Measurements from ENCODE around the gene LRRK1.

The LRRK1 gene

DNA sequence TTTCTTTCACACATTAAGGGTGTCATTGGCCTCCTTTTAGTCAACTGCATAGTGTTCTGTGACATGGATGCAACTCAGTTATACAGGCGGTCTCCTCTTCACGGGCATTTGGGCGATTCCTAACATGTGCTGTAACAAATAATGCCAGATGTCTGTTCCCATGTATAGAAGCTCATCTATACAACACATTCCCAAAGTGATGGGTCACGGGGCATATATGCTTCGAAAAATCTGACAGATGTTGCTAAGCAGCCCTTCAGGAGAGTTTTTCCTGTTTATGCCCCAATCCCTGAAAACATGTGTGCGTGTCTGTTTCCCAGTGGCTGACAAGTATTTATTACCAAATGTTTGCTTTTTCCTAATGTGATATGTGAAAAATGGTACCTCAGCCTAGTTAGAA is 25.8 kb downstream of the LRRK1 start:
- TF ChIP-seq GATA1 (IDR thresholded peaks at IDR 0.05; ENCODE audit: low read depth, low read length) (no peak), POLR2A (IDR thresholded peaks at IDR 0.05; ENCODE audit: low read length) (no peak)

DNA sequence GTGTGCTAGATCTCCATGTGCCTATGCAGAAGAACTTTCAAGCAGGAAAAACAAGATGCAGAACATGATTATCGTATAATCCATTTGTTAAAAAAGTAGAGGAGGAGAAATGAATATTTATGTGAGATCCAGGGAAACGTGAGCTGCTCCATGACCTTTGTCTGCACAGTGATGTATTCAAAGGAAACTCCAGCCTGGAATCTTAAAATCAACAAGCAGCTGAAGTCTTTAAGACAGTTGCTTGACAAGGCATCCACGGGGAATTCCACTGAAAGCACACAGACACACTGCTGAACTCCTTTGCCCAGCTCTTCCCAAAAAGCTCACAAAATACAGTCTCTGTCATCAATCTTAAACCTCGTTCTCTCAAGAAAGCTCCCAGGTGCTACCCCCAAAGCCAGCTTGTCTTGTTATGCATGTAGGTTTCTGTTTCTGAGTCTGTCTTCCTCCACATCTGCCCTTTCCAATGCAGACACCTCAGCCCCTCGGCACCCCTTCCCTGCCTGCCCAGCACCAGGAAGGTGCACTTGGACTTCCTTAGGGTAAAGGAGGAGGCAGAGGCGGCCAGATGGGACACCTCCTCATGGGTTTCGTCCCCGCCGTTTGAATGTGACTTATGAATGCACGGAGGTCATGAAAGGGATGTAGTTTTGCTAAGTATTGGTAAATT is 28.7 kb downstream of the LRRK1 start:
- DNase-seq: no peak
- TF ChIP-seq POLR2A (IDR thresholded peaks at IDR 0.05; ENCODE audit: low read length) (no peak), GATA1 (IDR thresholded peaks at IDR 0.05; ENCODE audit: low read depth, low read length) (no peak)

More for the DNA sequence above, 25.8 kb downstream of the LRRK1 start:
- DNase-seq: no peak

DNA sequence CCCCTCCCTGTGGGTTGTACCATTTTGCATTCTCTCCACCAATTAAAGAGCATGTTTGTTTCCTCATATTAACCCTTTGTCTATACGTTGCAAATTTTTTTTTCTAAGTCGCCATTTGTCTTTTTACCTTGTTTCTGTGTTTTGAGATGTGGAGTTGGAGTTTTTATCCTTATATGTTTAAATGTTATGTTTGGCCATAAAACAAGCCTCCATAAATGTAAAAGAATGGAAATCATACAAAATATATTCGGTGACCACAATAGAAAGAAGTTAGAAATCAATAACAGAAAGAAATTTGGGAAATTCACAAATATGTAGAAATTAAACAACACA is 29.2 kb downstream of the LRRK1 start:
- TF ChIP-seq POLR2A (IDR thresholded peaks at IDR 0.05; ENCODE audit: low read length) (no peak), GATA1 (IDR thresholded peaks at IDR 0.05; ENCODE audit: low read depth, low read length) (no peak)

DNA sequence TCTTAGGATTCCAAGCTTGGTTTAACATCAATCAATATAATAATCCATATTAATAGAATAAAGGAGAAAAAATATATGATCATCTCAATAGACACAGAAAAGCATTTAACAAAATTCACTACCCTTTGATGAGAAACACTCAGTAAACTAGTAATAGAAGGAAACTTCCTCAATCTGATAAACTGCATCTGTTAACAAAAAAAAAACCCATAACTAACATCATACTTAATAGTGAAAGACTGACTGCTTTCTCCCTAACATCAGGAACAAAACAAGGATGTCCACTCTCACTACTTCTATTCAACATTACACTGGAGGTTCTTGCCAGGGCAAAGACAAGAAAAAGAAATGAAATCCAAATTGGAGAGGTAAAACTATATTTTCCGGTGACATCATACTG is 30.5 kb downstream of the LRRK1 start:
- TF ChIP-seq GATA1 (IDR thresholded peaks at IDR 0.05; ENCODE audit: low read depth, low read length): no peak
- TF ChIP-seq POLR2A (IDR thresholded peaks at IDR 0.05; ENCODE audit: low read length): no peak
- DNase-seq: no peak

More for the DNA sequence above, 29.2 kb downstream of the LRRK1 start:
- no peak for DNase-seq

DNA sequence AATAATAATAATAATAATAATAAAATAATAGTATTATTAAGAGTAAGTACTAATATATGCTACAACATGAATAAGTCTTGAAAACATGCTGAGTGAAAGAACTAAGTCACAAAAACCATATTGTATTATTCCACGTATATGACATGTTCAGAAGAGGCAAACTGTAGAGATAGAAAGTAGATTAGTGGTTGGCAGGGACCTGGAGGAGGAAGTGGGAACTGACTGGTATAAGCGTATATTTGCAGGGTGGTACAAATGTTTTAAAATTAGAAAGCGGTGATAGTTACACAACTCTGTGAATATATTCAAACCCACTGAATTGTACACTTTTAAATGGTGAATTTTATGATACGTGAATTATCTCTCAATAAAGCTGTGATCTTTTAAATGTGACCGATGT is 32.8 kb downstream of the LRRK1 start:
- DNase-seq: no peak
- TF ChIP-seq GATA1 (IDR thresholded peaks at IDR 0.05; ENCODE audit: low read depth, low read length) (no peak), POLR2A (IDR thresholded peaks at IDR 0.05; ENCODE audit: low read length) (no peak)

DNA sequence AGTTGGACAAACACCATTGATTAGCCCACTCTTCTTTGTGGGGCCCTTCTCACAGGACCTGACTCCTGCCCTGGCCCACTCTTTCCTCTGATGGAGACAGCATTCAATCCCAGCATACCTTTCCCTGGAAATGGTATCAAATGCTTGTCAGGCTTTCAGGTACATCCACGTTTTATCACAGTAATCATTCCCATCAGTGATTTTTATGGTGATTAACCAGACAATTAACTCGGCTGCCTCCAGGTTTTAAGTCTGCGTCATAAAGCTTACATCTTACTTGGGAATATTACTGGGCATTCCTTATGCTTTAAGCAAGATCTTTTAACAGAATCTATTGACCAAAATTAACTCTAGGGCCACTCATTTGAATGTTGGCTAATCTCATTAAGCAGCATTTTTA is 33.4 kb downstream of the LRRK1 start:
- TF ChIP-seq POLR2A (IDR thresholded peaks at IDR 0.05; ENCODE audit: low read length): no peak

DNA sequence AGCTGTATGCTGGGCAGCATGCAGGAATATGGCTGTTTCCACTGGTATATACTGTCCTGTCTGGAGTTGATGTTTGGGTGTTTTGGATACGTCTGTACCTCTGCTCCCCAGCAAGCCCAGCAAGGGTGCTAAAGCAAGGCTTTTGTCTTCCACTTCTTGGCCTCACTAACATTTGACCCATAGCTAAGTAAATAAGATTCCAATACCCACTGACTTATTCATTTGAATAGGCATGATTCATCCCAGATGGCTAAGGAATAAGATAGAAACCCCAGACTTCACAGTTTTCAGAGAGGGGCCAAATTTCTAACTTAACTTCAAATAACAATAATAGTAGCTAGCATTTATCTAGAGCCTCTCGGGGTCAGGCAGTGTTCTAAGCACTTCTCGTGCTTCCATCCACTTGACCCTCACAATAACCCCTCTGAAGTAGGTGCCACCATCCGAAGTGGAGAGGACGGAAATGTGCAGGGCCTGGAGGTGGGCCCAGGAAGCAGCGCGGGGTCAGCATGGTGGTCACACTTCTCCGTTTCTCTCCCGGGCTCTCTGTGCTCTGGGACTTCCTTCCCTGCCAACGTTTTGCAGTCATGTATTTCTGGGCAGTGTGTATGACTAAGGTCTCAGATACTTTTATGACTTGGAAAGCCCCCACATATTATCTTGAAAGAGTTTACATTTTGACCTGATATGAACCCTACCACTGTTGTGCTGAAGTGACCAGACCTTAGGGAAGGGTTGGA is 39.3 kb downstream of the LRRK1 start:
- TF ChIP-seq POLR2A (IDR thresholded peaks at IDR 0.05; ENCODE audit: low read length) (no peak), GATA1 (IDR thresholded peaks at IDR 0.05; ENCODE audit: low read depth, low read length) (no peak)
- DNase-seq: no peak

More for the DNA sequence above, 33.4 kb downstream of the LRRK1 start:
- no peak for DNase-seq

DNA sequence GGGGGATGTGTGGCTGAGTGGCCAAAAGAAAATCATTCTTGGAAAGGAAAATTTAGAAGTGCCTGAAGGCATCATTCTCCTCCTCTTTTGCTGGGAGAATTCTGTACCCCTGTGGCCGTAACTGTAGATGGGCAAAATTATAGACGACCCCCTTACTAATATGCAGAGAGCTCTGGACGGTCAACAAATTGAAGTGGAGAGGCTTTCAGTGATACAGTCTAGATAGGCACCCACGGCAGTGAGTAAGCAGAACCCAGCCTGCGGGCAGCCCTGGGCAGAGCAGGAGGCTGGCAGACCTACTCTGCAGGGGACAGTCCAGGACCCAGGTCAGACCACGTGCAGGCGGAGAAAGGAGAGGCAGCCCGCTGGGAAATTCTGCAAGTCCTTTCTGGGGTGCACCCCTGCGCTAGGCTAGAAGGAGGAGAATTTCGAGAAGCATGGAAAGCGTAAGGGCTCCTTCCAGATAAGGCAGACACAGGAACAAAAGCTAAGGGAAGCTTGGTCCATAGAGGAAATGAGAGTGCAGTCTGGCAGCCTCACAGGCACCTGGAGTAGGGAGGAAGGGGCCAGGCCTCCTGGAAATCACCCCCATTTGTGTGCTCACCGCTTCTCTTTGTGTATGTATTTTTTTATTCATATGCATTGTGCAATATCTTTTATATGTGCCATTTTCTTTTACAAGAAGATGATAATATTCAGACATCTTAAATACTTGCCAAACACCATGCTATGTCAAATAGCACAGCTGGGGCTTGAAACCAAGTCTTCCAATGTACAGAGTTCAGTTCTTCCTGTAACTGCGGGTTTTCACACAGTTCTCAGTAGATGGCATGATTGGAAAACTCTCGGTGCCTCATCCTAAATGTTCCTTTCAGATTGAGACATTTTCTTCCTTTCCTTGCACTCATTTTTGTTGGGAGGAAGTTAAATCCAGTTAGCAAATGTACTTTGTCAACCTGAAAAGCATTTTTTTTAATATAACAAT is 40.2 kb downstream of the LRRK1 start:
- TF ChIP-seq POLR2A (IDR thresholded peaks at IDR 0.05; ENCODE audit: low read length) (no peak), GATA1 (IDR thresholded peaks at IDR 0.05; ENCODE audit: low read depth, low read length) (no peak)

DNA sequence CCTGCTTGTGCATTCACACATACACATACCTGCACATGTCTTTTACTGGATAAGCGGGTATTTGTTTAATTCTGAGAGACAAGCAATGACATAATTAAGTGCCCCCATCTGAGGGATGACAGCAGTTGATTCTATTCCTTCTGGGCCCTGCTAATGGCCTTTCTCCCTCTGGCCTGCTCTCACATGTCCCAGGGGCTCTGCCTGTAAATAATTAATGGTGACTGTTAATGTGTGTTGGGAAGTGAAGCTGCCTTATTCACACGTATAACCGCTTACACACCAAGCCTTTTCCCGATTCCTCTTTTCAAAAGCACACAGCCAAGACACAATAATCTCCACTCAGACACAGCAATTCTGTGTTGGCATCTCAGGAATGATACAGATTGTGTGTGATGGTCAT is 47.8 kb downstream of the LRRK1 start:
- no peak for TF ChIP-seq GATA1 (IDR thresholded peaks at IDR 0.05; ENCODE audit: low read depth, low read length)
- no peak for TF ChIP-seq POLR2A (IDR thresholded peaks at IDR 0.05; ENCODE audit: low read length)

More for the DNA sequence above, 40.2 kb downstream of the LRRK1 start:
- DNase-seq: no peak

DNA sequence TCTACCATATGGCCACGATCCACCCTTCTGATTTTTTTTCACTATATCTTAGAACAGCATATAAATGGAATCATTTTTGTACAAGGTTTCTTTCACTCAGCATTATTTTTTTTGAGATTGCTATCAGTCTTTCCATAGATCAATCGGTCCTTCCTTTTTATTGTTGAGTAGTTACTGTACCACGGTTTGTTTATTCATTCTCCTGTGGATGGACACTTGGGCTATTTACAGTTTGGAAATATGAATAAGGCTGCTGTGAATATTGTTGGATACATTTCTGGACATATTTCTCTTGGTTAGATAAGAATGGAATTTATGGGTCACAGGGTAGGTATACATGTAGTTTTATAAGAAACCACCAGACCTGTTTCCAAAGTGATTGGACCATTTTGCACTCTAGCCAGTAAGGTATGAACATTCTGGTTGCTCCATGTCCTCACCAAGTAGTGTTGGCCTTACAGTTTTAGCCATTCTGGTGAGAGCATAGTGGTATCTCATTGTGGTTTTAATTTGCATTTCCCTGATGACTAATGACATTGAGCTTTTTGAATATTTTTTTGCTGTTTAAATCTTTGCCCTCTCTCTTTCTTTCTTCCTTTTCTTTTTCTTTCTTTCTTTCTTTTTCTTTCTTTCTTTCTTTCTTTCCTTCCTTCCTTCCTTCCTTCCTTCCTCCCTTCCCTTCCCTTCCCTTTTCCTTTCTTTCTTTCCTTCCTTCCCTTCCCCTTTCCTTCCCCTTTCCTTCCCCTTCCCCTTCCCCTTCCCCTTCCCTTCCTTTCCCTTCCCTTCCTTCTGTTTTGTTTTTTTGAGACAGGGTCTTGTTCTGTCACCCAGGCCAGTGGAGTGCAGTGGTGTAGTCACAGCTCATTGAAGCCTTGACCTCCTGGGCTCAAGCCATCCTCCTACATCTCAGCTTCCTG is 49.2 kb downstream of the LRRK1 start:
- DNase-seq: no peak
- TF ChIP-seq POLR2A (IDR thresholded peaks at IDR 0.05; ENCODE audit: low read length) (no peak), GATA1 (IDR thresholded peaks at IDR 0.05; ENCODE audit: low read depth, low read length) (no peak)

More for the DNA sequence above, 47.8 kb downstream of the LRRK1 start:
- DNase-seq: no peak

DNA sequence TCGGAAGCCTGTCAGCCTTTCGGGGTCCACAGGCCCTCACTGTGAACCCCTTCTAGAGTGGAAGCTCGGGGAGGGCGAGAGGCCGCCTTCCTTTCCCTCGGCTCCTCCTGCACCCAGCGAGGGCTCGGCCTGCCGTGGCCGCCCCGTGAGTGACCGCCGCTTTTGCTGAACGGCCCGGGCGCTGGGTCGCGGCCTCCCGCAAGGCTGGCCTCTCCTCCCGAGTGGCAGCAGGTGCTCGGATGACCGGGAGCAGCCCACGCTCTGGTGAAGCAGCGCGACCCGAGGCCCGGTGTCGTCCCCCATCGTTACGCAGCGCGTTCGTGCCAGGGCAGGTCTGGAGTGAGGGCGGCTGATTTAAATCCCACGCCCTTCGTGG is 53.8 kb downstream of the LRRK1 start:
- no peak for DNase-seq
- TF ChIP-seq POLR2A (IDR thresholded peaks at IDR 0.05; ENCODE audit: low read length): no peak
- TF ChIP-seq GATA1 (IDR thresholded peaks at IDR 0.05; ENCODE audit: low read depth, low read length): no peak

DNA sequence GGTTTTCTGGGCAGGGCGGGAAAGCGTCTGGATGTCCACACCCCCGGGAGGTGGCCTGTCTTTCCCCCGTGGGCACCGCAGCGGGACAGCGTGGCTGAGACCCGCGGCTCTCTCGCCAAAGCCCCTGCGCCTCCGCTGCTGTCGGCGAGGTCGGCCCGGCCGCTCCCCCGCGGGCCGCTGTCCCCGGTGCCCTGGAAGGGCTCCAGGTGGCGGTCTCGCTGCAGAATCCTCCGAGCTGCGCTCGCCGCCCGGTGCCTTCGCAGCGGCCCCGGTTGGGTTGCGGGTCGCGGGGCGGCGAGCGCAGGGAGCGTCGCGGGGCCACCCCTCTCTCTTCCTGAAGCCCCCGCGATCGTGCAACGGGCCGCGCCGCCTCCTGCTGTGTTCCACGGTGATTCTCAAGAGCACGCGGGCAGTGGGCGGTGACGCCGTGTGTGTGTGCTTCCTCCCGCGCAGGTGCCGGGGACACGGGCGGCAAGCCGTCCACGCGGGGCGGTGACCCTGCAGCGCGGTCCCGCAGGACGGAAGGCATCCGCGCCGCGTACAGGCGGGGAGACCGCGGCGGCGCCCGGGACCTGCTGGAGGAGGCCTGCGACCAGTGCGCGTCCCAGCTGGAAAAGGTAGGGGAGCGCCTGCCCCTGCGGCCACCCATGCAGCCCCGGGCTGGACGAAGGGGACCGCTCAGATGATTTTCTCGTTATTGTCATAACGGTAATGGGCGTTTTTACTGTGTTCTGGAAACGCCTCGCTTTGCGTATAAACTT is 54.4 kb downstream of the LRRK1 start:
- TF ChIP-seq GATA1 (IDR thresholded peaks at IDR 0.05; ENCODE audit: low read depth, low read length) (no peak), POLR2A (IDR thresholded peaks at IDR 0.05; ENCODE audit: low read length) (no peak)

More for the DNA sequence above, 54.4 kb downstream of the LRRK1 start:
- DNase-seq: no peak
